Measurements from ENCODE around the gene NMUR1. TPM values are rescaled to one million over a fixed set of nuclear protein-coding genes. Genes with fewer than 3 reads are reported as not detected.

Gene NMUR1
- total RNA-seq, 1 donor from 2014 or later: not detected

DNA sequence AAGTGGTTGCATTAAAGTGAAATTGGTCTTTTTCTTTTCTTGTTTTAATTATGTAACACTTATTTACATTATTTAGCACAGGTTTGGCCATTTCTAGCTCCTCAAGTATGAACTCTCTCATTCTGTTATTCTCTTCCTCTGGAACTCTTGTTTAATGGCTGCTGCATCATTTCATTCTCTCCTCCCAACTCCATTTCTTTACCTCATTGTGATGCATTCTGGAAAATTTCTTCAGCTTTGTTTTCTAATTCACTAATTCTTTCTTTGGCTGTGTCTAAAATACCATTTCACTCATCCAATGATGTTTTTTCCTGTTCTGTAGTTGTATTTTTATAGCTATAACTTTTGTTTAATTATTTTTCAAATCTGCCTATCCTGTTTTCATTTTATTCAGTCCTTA is 22.5 kb upstream of the NMUR1 start:
- TF ChIP-seq, protein P1, sequence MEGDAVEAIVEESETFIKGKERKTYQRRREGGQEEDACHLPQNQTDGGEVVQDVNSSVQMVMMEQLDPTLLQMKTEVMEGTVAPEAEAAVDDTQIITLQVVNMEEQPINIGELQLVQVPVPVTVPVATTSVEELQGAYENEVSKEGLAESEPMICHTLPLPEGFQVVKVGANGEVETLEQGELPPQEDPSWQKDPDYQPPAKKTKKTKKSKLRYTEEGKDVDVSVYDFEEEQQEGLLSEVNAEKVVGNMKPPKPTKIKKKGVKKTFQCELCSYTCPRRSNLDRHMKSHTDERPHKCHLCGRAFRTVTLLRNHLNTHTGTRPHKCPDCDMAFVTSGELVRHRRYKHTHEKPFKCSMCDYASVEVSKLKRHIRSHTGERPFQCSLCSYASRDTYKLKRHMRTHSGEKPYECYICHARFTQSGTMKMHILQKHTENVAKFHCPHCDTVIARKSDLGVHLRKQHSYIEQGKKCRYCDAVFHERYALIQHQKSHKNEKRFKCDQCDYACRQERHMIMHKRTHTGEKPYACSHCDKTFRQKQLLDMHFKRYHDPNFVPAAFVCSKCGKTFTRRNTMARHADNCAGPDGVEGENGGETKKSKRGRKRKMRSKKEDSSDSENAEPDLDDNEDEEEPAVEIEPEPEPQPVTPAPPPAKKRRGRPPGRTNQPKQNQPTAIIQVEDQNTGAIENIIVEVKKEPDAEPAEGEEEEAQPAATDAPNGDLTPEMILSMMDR (IDR thresholded peaks at IDR 0.05): no peak
- DNase-seq (ENCODE audit: extremely low spot score, unreplicated experiment): no peak
- H3K36me3 Mint-ChIP-seq (ENCODE audit: unreplicated experiment): peaks cover 3% of the 10 kb centered on the region
- peaks cover 9% of the 10 kb centered on the region for H3K4me1 Mint-ChIP-seq (ENCODE audit: unreplicated experiment)
- H3K27ac Mint-ChIP-seq (ENCODE audit: unreplicated experiment): no peak overlapping the region
- H3K27me3 Mint-ChIP-seq (ENCODE audit: unreplicated experiment): no peaks in the 10 kb centered on the region
- no peak overlapping the region for H3K4me3 Mint-ChIP-seq (ENCODE audit: unreplicated experiment)
- peaks cover 13% of the 10 kb centered on the region for H3K9me3 Mint-ChIP-seq (ENCODE audit: unreplicated experiment)

DNA sequence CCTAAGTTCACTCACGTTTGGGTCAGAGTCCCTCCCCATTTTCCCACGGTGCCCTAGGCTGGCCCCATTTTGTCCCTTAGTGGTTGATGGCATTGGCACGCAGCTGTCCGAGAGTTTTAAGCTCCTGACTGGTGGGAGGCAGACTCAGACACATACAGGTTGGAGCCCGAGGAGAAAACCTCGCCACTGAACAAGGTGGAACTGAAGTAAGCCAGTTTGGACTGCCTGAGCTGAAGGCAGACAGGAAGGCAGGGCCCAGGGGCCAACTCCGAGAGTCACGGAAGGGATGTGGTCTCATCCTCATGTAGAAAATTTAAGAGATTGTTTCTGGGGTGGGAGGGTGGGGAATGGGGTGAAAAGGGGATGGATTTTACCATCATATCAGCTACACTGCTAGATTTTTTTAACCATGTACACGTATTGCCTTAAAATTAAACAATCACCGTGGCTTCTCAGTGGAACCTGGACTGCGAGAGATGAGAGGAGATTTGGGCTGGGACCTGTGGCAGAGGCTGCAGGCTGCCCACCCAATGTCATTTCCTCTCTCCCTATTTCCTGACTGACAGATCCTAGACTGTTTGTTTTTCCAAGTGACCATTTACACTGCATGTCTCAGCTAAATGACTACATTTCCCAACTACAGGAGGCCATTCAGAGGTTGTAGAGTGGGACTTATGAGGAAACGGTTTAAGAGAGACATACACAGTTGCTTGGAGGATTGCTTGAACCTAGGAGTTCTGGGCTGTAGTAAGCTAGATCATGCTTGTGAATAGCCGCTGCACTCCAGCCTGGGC is 19.4 kb upstream of the NMUR1 start:
- peaks cover 9% of the 10 kb centered on the region for H3K4me1 Mint-ChIP-seq (ENCODE audit: unreplicated experiment)
- H3K27ac Mint-ChIP-seq (ENCODE audit: unreplicated experiment): no peak overlapping the region
- peaks cover 13% of the 10 kb centered on the region for H3K9me3 Mint-ChIP-seq (ENCODE audit: unreplicated experiment)
- no peak overlapping the region for H3K4me3 Mint-ChIP-seq (ENCODE audit: unreplicated experiment)
- H3K36me3 Mint-ChIP-seq (ENCODE audit: unreplicated experiment): peaks cover 3% of the 10 kb centered on the region
- TF ChIP-seq, protein P1 (IDR thresholded peaks at IDR 0.05): no peak
- DNase-seq (ENCODE audit: extremely low spot score, unreplicated experiment): no peak
- no peaks in the 10 kb centered on the region for H3K27me3 Mint-ChIP-seq (ENCODE audit: unreplicated experiment)

DNA sequence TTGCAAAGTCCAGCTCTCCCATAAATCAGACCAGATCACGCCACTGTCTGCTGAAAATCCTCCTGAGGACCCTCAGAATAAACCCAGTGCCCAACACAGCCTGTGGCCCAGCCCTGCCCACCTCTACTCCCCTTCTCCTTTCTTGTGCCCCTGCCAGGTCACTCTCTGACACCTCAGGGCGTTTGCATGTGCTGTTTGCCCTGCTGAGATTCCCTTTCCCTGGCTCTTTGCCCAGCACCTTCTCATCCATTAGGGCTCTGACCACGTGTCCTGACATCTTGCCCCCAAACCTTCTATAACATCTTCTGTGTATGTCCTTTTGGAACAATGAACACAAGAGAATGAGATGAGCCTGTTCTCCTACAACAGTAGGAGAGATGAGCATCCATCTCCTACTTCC is 18.5 kb upstream of the NMUR1 start:
- H3K27ac Mint-ChIP-seq (ENCODE audit: unreplicated experiment): no peak overlapping the region
- H3K4me3 Mint-ChIP-seq (ENCODE audit: unreplicated experiment): no peak overlapping the region
- no peak for DNase-seq (ENCODE audit: extremely low spot score, unreplicated experiment)

DNA sequence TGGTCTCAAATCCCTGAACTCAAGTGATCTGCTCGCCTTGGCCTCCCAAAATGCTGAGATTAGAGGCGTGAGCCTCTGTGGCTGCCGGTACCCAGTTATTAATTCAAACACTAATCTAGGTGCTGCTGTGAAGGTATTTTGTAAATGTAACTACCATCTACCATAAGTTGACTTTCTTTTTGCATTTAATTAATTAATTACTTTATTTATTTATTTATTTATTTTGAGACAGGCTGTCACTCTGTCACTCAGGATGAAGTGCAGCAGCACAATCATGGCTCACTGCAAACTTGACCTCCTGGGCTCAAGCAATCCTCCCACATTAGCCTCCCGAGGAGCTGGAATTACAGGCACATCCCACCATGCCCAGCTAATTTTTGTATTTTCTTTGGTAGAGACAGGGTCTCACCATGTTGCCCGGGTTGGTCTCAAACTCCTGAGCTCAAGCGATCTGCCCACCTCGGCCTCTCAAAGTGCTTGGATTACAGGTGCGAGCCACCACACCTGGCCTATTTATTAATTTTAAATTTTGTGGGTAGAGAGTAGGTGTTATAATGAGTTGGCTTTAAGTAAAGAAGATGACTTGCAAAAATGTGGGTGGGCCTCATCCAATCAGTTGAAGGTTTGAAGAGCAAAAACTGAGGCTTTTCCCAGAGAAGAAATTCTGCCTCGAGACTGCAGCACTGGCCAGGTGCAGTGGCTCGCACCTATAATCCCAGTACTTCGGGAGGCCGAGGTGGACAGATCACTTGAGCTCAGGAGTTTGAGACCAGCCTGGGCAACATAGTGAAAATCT is 17.3 kb upstream of the NMUR1 start:
- TF ChIP-seq, protein P1 (IDR thresholded peaks at IDR 0.05): no peak
- no peak overlapping the region for H3K4me3 Mint-ChIP-seq (ENCODE audit: unreplicated experiment)
- no peaks in the 10 kb centered on the region for H3K36me3 Mint-ChIP-seq (ENCODE audit: unreplicated experiment)
- peaks cover 5% of the 10 kb centered on the region for H3K9me3 Mint-ChIP-seq (ENCODE audit: unreplicated experiment)
- no peak for DNase-seq (ENCODE audit: extremely low spot score, unreplicated experiment)
- H3K4me1 Mint-ChIP-seq (ENCODE audit: unreplicated experiment): peaks cover 6% of the 10 kb centered on the region
- no peaks in the 10 kb centered on the region for H3K27me3 Mint-ChIP-seq (ENCODE audit: unreplicated experiment)
- H3K27ac Mint-ChIP-seq (ENCODE audit: unreplicated experiment): no peak overlapping the region

More for the DNA sequence above, 18.5 kb upstream of the NMUR1 start:
- no peaks in the 10 kb centered on the region for H3K27me3 Mint-ChIP-seq (ENCODE audit: unreplicated experiment)
- peaks cover 3% of the 10 kb centered on the region for H3K36me3 Mint-ChIP-seq (ENCODE audit: unreplicated experiment)
- peaks cover 12% of the 10 kb centered on the region for H3K9me3 Mint-ChIP-seq (ENCODE audit: unreplicated experiment)
- TF ChIP-seq, protein P1 (IDR thresholded peaks at IDR 0.05): no peak
- peaks cover 6% of the 10 kb centered on the region for H3K4me1 Mint-ChIP-seq (ENCODE audit: unreplicated experiment)

Measured in osteocyte (in vitro differentiated cells).